GM18508 (cell line): ENCODE measurements around the gene CCN5.

ENCODE experiments used
- ATAC-seq: cut with Tn5 transposase; IDR thresholded peaks from one replicate; pipeline ENCODE4 v1.9.1; 2021; ENCODE audit warnings: moderate number of reproducible peaks; ENCODE audit not compliant: insufficient read depth, unreplicated experiment

The CCN5 gene

DNA sequence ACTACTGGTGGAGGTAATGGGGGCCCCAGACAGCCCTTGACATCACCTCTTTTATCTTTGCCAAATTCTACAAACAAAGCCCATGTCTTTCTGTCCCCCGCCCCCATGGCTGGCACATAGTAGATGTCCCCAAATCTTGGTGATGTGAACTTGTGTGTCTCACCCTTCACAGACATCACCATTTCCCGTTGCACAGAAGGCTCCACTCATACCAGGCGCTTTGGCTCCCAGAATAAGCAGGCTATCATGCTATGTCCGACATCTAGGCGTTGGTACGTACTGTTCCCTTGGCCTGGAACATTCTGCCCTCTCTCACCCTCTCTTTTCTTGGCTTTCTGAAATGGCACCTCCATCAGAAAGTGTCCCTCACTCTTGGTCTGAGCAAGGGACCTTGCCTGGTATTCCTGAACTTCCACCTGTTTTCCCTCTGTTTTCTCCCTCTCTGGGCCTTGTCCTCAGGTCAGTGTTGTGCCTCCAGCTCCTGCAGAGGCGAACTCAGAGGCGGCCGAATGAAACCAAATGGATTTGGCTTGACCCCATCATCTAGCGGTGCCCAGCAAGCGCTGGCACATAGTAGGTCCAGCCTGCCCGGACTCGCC, 968 bp upstream of the CCN5 start:
- ATAC-seq: no peak

DNA sequence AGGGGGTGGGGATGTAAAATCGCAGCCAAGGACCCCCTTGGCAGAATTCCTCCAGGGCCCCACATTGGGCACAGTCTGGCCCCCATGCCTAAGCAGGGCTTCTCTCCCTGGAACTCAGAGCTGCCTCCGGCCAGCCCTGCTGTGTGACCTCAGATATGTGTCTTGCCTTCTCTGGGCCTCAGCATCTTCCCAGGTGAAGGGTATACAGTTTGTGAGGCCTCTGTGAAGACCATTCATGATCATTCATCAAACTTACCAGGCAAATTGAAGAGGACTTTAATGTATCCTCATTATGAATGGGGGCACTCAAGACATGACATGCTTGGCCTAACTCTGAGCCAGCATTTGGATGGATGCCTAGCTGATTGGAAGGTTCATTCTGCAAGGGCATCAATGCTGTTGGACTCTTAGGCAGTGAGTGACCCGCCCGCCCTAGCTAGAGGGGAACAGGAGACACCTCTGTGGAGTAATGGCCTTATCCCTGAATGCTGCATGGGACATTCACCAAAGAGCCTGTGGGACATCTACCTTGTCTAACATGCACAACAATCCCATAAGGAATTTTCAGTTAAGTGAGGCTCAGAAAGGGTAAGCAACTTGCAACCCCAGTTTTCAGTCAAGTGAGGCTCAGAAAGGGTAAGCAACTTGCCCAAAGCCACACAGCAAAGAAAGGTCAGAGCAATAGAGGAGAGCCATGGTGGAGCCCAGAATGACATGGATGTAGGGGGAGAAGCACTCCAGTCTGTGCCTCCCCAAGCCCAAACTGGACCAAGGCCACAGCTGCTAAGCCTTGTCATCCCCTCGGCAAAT, 535 bp downstream of the CCN5 start:
- no peak for ATAC-seq

DNA sequence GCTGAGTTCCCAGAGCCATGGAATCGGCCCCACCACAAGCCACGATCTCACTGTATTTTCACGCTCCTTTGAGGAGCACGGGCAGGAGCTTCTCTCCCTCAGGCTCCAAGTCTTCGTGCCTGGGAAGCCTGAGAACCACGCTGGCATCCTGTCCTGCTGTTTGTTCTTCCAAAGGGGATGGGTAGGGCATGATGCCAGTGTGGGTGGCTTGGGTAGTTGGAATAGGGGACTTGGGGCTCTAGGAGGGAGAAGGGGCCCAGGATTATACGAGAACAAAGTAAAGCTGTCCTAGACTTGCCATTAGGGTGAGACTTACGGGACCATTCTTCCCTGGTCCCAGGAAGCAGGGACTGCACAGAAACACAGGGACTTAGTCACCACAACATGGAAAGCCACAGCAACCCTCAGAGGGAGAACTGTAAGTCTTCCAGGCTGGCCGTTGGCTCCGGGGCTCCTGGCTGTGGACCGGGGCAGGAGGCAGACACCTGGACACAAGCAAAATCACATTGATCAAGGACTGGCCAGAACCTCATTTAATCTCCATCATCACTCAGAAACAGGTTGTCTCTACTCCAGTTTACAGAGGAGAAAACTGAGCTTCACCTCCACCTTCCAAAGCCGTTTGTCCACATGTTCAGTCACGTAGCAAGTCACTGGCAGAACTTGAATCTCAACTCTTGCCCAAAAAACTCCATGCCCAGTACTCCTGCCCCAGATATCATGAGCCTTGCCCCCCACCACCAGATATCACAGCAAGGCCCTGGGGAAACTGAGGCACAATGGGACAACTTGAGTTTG, 1.3 kb downstream of the CCN5 start:
- no peak for ATAC-seq

DNA sequence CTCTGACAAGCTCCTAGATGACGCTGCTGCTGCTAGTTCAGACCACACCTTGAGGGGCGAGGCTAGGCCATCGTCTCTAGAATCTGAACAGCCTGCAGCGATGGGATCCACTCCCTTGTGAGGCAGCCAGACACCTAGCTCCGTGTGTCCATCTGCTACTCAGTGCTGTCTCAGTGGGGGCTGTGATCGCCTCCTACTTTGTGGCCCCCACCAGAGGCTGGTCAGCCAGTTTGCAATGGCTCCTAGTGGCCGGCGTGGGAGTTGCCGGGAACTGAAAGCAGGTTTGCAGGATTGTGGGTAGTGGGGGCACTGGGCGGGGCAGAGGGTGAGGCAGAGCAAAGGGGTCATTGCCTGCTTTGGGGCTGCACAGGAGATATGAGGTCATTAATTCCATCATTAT, 2.8 kb downstream of the CCN5 start:
- no peak for ATAC-seq

DNA sequence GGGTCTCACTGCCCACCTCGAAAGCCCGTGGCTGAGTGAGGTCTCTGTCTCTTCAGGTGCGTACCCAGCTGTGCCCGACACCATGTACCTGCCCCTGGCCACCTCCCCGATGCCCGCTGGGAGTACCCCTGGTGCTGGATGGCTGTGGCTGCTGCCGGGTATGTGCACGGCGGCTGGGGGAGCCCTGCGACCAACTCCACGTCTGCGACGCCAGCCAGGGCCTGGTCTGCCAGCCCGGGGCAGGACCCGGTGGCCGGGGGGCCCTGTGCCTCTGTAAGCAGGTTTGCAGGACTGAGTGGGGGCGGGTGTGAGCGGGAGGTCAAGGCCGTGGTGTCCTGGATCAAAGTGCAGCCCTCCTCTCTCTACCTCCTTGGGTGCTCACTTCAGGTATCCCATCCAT, 4.7 kb downstream of the CCN5 start:
- ATAC-seq: no peak

DNA sequence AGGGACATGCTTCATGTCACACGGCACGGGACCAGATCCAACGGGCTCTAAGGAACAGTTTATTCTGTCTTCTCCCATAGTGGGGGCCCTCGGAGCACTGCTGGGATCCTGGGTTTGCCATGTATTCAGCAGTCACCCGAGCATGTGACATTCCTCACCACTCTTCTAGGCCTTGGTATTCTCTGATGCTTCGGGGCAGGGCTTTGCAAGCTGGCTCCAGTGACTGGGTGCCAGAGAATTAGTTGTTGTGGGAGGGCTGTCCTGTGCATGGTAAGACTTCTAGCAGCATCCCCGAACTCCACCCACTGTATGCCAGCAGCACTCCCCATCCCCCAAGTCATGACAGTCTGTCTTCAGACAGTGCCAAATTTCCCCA, 5.4 kb downstream of the CCN5 start:
- no peak for ATAC-seq

DNA sequence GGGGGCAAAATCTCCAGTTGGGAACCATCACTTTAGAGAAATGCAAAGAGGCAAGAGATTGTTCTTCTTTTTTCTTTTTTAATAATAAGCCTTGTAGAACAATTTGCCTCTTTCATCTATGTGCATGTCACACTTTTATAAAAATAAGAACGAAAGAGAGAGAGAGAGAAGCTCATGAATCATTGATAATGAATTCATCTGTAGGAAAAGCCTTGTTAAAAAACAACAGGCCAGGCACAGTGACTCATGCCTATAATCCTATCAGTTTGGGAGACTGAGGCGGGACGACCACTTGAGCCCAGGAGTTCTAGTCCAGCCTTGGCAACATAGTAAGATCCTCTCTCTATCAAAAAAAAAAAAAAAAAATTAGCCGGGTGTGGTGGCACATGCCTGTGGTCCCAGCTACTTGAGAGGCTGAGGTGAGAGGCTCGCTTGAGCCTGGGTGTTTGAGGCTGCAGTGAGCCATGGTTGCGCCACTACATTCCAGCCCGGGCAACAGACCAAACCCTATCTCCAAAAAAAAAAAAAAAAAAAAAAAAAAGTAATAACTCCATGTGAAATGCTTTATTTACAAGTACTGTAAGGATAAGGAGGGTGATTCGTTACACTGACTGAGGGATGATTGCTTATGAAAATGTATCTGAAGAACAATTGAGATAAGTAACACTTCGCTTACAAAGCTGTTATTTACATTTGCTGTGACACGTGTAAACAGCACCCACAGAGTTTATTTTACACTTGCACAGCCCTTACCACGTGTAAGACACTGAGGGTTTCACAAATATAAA, 6.0 kb downstream of the CCN5 start:
- ATAC-seq: no peak

DNA sequence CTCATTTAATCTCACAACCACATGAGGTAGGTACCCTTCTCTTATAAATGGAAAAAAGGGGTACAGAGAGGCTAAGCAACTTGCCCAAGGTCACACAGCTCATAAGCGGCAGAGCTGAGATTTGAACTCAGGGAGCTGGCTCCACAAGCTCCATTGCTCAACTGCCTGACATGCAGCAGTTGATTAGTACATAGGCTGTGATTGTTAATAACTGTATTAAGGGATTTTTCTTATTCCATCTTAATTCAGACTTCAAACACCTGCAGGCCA, 6.6 kb downstream of the CCN5 start:
- ATAC-seq: no peak

DNA sequence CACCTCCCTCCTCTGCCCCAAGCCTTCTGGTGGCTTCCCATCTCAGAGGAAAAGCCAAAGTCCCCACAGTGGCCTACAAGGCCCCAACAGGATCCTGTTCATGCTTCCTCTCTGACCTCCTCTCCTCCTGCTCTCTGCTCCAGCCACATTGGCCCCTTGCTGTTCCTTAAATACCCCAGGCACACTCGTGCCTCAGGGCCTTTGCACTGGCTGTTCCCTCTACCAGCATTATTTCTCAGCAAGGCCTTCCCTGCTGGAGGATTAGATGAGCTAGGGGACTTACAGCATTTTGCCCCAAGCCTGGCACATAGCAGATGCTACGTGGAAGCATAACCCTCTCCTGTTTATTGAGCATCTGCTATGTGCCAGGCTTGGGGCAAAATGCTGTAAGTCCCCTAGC, 7.8 kb downstream of the CCN5 start:
- ATAC-seq: no peak

DNA sequence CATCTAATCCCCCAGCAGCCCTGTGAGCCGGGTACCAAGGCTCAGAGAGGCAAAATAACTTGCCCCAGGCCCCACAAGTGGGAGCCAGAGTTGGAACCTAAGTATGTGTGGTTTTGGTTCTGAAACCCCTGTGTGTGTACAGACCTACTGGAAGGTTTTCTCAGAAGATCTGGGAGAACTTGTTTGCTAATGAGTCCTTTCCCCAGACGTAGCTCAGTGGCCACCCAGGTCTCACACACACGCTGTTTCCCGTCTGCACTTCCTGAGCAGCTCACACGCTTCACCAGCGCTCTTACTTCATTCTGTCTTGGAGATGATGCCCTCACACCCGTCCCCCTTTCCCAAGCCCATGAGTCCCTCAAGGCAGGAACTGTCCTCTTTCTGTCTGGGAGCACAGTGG, 8.2 kb downstream of the CCN5 start:
- no peak for ATAC-seq

DNA sequence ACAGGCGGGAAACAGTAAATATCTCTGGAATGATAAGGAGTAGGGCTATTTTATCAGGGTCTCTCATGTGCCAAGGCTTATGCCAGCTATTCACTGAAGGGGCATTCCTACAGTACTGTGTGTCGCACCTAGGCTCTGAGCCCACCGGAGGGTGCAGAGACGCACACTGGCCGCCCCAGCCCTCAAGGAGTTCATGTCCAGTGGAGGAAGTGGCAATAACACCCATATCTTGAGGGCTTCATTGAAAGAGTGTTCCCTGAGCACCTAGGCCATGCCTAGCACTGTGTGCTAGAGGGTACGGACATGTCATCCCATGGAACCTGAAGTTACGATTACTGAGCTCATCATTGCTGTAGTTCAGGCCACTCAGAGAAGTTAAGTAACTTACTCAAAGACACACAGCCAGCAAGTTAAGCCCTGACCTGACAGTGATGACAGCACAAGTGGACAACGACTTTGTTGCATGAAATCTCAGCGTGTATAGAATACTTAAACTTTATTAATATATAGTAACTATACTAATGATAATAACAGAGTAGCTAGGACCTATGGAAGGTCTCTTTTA, 8.7 kb downstream of the CCN5 start:
- no peak for ATAC-seq

DNA sequence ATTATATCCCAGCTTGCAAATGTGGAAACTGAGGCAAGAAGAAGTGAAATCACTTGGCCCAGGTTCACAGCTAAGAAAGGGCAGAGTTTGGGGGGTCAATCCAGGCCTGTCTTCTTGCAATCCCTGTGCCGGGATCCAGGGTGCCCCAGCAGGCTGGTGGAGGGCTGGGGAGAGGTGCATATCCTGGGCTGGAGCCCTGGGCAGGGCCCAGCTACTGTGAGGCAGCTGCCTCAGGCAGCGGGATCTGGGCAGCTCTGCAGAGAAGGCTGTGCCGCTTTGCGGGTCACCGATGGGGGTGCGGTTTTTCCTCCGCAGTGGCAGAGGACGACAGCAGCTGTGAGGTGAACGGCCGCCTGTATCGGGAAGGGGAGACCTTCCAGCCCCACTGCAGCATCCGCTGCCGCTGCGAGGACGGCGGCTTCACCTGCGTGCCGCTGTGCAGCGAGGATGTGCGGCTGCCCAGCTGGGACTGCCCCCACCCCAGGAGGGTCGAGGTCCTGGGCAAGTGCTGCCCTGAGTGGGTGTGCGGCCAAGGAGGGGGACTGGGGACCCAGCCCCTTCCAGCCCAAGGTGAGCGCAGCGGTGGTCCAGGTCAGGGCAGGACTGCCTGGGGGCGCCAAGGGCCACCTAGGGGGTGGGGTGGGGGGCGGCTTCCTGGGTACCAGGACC, 9.4 kb downstream of the CCN5 start:
- no peak for ATAC-seq

DNA sequence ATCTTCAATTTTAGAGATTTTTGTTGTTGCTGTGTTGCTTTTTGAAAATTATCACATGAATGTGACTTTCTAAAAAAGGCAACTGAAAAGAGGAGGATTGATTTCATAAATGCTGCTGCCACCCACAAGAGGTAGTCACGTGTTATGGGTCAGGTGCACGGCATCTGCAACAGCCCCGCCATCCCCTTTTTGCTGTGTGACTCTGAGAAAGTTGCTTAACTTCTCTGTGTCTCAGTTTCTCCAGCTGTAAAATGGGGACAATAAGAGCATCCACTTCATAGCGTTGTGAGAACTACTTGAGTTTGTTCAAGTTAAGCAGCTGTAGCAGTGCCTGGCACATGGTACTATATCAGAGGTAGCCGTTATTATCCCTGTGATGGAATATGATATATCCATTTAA, 10.7 kb downstream of the CCN5 start:
- ATAC-seq: no peak

DNA sequence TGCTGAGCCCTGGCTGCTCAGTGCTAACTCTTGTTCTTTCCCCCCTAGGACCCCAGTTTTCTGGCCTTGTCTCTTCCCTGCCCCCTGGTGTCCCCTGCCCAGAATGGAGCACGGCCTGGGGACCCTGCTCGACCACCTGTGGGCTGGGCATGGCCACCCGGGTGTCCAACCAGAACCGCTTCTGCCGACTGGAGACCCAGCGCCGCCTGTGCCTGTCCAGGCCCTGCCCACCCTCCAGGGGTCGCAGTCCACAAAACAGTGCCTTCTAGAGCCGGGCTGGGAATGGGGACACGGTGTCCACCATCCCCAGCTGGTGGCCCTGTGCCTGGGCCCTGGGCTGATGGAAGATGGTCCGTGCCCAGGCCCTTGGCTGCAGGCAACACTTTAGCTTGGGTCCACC, 11.9 kb downstream of the CCN5 start:
- no peak for ATAC-seq

DNA sequence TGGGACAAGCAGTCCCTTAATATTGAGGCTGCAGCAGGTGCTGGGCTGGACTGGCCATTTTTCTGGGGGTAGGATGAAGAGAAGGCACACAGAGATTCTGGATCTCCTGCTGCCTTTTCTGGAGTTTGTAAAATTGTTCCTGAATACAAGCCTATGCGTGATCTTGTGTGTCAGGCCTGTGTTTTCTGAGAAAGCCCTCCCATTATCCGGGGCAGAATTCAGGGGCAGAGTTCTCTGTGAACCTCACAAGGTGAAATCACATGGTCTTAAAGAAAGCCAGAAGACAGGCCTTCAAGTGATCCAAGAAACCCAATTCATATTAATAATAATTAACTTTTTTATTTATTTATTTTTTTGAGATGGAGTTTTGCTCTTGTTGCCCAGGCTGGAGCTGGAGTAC, 12.5 kb downstream of the CCN5 start:
- no peak for ATAC-seq

DNA sequence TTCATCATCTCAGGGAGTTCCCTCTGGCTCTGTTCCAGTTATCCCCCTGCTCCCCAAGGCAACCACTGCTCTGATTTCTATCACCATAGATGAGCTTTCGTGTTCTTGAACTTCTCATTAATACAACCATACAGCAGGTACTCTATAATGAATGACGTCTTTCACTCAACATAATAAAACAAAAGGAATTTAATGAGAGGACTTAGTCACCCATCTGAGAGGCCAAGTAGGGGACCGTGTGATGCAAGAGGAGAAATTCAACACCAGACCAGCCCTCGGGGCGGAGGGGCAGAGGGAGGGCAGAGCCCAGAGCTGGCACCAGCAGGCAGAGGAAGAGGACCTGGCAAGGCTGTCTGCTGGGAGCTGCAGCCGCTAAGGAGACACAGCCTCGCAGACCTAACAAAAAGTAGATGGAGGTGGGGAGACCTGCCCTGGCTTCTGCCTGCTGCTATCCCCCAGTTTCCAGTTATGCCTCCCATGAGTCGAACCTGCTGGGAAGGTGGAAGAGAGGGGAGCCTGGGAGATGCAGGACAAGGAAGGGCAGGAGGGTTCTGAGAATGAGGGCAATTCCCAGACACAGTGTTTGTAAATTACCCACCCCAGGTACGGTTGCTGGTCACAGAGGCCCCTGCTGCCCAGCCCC, 13.8 kb downstream of the CCN5 start:
- ATAC-seq: no peak

DNA sequence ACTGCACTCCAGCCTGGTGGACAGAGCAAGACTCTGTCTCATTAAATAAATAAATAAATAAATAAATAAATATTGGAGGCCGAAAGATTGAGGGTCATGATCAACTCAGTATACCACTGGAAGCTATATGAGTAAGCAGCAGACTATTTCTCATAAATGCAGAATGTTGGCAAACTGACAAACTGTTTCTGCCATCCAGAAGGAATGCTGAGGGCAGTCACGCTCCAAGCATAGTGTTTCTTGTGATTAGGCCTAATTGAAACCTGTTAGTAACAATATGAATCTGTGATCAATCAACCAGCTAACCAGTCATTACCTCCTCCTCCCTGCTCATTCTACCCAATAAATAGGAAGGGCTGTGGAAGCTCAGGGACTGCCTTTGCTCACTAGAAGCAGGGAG, 15.3 kb downstream of the CCN5 start:
- ATAC-seq: no peak

DNA sequence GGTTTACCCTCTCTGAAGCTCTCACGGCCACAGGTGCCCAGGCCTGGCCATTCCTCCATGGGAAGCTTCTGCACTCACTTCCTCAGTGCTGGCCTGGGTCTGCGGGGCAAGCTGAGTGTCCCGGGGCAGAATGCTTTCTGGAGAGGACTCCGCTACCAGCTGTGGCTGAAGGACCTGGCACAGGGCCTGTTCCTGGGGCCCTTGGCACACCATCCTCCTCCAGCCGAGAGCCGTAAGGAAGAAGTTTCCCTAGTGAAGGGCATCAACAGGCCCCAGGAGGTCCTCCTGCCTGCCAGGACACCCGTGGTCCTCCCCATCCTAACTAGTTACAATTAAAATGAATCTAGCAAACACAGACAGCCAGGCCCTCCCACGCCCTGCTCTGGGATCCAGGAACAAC, 16.5 kb downstream of the CCN5 start:
- no peak for ATAC-seq

DNA sequence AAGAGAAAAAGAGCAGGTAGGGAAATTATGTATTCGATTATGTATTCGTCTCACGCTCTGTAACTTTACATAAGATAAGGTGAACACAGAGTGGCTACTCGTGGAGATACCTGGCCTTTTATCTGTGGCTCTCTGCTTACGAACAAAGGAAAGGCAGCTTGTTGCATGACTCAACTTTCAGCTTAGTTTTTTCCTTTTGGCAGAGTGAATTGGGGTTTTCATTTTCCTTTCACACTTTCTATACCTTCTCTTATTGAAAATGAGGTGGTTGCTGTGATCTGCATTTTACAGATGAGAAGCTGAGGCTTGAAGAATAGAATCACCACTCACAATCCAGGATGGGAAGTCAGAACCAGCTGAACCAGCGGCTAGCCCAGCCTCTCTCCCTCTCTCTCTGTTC, 17.2 kb downstream of the CCN5 start:
- ATAC-seq: no peak
